ENCODE results near the gene FLNB. TPM values are rescaled to one million over a fixed set of nuclear protein-coding genes. Genes with fewer than 3 reads are reported as not detected.
A peak's percentile ranks its signal among the peaks of the same experiment; 100 is the strongest.

Gene FLNB
- total RNA-seq, 1 donor from 2014 or later, result 216 TPM

DNA sequence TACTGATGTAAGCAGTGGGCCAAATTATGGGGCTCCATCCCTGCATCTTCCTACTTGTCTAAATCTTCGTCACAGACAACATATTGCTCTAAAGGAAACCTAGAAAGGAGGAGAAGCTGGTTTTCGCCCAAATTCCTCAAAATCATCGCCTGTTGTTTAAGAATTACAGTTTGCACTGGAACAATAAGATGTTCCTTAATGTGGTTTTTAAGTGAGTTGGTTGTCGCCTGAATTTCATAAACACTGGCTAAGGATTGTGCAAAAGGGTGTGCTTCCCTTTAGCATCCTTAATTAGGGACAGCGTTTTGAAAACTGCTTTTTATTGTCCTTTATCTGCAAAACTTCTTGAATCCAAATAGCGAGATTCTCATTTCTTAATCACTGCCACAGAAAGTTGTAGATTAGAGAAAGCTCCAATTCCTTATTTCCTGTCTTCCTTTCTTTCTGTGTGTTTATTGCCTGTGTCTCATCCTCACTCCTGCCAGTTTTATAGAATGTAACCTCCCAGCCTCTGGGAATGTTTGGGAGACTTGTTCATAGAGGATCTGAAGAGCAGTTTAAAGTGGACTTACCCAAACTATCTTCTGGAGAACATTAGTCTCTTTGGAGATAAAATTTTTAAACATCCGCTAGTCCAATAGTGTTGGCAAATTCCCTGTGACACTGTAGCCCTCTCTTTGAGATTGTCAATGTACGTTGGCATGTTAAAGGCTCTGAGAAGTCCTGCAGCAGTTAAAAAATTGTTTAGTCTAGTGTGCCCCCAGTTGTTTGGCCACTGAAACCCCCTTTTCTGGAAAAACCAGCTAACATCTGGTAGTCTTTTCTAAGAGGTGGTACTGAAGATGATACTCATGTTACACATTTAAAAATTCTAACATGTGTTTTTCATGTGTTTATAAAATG, 50.4 kb downstream of the FLNB start:
- Mint-ChIP-seq H3K36me3 (ENCODE audit: low read depth, unreplicated experiment) (no peaks in the 10 kb centered on the region), H3K27me3 (ENCODE audit: unreplicated experiment) (no peaks in the 10 kb centered on the region), H3K4me3 (ENCODE audit: unreplicated experiment) (no peak overlapping the region), H3K4me1 (ENCODE audit: unreplicated experiment) (peaks cover 39% of the 10 kb centered on the region), H3K9me3 (ENCODE audit: unreplicated experiment) (no peaks in the 10 kb centered on the region), H3K27ac (ENCODE audit: unreplicated experiment) (no peak overlapping the region)
- TF ChIP-seq, protein P1, sequence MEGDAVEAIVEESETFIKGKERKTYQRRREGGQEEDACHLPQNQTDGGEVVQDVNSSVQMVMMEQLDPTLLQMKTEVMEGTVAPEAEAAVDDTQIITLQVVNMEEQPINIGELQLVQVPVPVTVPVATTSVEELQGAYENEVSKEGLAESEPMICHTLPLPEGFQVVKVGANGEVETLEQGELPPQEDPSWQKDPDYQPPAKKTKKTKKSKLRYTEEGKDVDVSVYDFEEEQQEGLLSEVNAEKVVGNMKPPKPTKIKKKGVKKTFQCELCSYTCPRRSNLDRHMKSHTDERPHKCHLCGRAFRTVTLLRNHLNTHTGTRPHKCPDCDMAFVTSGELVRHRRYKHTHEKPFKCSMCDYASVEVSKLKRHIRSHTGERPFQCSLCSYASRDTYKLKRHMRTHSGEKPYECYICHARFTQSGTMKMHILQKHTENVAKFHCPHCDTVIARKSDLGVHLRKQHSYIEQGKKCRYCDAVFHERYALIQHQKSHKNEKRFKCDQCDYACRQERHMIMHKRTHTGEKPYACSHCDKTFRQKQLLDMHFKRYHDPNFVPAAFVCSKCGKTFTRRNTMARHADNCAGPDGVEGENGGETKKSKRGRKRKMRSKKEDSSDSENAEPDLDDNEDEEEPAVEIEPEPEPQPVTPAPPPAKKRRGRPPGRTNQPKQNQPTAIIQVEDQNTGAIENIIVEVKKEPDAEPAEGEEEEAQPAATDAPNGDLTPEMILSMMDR (IDR thresholded peaks at IDR 0.05; ENCODE audit: unreplicated experiment), result no peak
- no peak for DNase-seq (ENCODE audit: low spot score)

DNA sequence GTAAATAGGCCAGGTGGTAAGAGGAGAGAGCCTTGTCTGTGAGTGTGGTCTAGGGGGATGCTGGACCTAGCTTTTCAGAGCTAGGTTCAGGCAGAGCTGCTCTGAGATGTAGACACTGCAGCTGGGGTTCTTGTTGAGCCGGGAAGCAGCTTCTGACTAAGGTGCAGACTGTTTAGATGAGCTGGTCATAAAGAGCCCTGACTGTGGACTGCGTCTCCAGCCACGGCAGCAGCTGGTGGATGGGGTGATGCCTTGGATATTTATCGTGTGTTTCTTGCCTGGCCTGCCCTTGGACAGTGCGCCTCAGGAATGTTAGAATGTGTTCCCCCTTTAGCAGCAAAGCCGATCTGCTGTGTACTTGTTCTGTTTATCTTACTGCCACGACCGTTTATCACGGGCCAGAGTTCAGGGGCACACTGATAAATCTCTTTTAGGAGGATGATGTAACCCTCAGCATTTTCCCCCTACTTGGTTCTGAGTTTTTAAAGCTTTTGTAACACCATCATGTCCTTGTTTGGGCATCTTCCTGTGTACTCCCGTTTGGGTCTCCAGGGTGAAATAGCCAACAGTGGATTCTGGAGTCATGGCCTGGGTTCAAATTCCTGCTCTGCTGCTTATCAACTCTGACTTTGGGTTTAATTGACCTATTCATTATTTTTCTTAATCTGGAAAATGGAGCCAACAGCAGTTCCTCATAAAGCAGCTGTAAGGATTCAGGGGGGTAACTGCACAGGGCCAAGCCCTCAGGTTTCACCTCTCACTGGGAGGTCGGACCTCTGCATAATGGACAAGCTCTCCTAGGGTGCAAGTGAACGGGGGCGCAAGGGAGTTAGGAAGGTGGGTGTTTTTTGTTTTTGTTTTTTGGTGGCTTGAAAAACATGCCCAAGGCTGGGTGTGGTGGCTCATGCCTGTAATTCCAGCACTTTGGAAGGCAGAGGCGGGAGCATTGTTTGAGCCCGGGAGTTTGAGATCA, 51.4 kb downstream of the FLNB start:
- Mint-ChIP-seq H3K4me3 (ENCODE audit: unreplicated experiment) (no peak overlapping the region), H3K4me1 (ENCODE audit: unreplicated experiment) (peaks cover 36% of the 10 kb centered on the region), H3K36me3 (ENCODE audit: low read depth, unreplicated experiment) (no peaks in the 10 kb centered on the region), H3K9me3 (ENCODE audit: unreplicated experiment) (no peaks in the 10 kb centered on the region), H3K27me3 (ENCODE audit: unreplicated experiment) (peaks cover under 1% of the 10 kb centered on the region), H3K27ac (ENCODE audit: unreplicated experiment) (peak overlapping the region; percentile 4)
- no peak for DNase-seq (ENCODE audit: low spot score)
- TF ChIP-seq, protein P1 (IDR thresholded peaks at IDR 0.05; ENCODE audit: unreplicated experiment), result no peak

DNA sequence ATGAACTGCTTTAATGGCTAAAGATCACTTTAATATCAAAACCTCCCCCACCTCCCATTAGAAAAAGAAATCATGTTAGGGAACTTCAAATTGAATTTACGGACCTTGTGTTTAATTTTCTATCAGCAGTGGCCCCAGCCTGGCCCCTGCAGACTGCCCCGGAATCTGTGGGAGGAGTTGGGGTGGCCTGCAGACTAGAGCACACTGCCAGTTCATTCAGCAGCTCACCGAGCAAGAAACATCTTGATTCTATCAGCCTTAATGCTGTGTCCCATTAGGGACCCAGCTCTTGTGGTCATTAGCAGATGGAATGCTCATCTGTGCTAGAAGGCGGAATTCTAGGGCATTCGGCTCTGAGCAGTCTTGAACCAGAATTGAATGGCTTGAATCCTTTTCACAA, 54.2 kb downstream of the FLNB start:
- Mint-ChIP-seq H3K9me3 (ENCODE audit: unreplicated experiment) (no peaks in the 10 kb centered on the region), H3K36me3 (ENCODE audit: low read depth, unreplicated experiment) (peaks cover 4% of the 10 kb centered on the region), H3K27ac (ENCODE audit: unreplicated experiment) (peak overlapping the region; percentile 65), H3K4me1 (ENCODE audit: unreplicated experiment) (peaks cover 37% of the 10 kb centered on the region), H3K4me3 (ENCODE audit: unreplicated experiment) (no peak overlapping the region), H3K27me3 (ENCODE audit: unreplicated experiment) (peaks cover 4% of the 10 kb centered on the region)
- DNase-seq (ENCODE audit: low spot score), result no peak
- TF ChIP-seq, protein P1 (IDR thresholded peaks at IDR 0.05; ENCODE audit: unreplicated experiment), result no peak

DNA sequence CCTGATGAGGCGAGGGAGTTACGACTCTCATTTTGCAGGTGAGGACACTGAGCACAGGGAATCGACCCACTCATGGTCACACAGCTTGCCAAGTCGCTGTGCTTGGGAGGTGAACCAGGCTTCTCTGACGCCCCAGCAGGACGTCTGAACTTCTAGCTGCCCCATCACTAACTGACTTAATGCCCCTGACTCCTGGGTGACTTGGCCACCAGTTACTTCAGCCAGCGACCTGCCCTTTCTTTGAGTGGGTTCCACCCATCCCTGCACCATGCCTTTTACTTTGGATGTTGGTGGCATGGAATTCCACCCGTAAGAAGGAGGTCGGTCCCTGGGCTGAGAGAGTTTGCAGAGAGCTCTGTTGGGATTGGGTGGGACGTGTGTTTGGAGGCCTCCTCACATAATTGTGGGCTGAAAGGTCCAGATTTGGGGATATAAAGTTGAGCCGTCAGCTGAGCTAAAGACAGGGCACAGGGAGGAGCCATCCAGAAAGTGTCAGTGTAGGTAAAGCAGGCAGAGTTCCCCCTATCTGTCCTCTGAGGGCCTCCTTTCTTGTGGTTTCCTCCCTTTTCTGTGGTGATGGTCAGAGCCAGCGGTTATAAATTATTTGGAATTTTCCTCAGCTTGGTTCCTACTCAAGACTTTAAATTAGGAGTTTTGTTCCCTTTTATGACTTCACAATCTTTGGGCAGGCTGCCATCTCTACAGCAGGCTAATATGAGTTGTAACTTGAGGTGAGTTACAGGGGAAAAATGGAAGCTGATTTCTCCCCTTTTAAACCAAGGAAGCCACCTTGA, 55.0 kb downstream of the FLNB start:
- DNase-seq (ENCODE audit: low spot score), result no peak
- TF ChIP-seq, protein P1 (IDR thresholded peaks at IDR 0.05; ENCODE audit: unreplicated experiment), result no peak
- H3K27me3 Mint-ChIP-seq (ENCODE audit: unreplicated experiment), result peaks cover 7% of the 10 kb centered on the region
- no peak overlapping the region for H3K4me3 Mint-ChIP-seq (ENCODE audit: unreplicated experiment)
- H3K36me3 Mint-ChIP-seq (ENCODE audit: low read depth, unreplicated experiment), result peaks cover 4% of the 10 kb centered on the region
- no peaks in the 10 kb centered on the region for H3K9me3 Mint-ChIP-seq (ENCODE audit: unreplicated experiment)
- no peak overlapping the region for H3K27ac Mint-ChIP-seq (ENCODE audit: unreplicated experiment)
- peaks cover 39% of the 10 kb centered on the region for H3K4me1 Mint-ChIP-seq (ENCODE audit: unreplicated experiment)

Measured in endothelial cell (in vitro differentiated cells).